ENCODE data around the gene PDE4D. TPM values are rescaled to one million over a fixed set of nuclear protein-coding genes. Genes with fewer than 3 reads are reported as not detected.

PDE4D gene
- total RNA-seq, 1 experiment from 2014 or later: 2.4 TPM

DNA sequence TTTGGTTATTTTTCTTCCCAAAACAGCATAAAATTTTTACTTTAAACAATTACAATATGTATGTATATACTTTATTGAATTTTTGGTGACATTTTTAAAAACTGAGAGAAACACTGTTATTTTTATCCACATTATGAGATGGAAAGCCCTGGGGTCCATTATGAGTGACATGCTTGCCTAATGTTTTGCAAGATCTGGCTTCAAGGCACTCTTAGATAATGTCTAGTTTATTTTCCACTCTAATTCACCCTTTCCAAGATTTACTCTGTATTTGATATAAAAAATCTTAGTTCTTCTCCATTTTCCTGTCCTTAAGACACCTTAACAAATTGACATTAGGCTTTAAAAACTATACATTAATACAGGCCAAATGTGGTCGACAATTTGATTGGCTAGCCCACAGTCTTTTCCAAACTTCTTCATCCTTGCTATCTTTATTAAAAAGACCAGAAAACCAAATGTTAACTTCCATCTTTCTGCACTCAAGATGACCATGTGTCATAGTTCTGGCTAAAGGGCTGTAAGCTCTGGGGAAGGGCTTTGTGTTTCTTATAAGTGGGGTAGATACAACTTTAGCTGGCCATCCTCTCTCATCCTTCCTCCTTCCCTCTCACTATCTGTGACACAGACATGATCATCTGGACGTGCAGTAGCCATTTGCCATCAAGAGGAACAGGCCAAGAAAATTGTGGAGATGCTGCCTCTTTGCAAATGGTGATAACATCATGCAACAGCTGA lies 561.1 kb downstream of the PDE4D start:
- in situ Hi-C loops (cut with HindIII; ENCODE audit: low pct_unique_long_range_greater_than_20kb, low sequenced_read_pairs) (no loop called here), intact Hi-C loops (cut with micrococcal nuclease; ENCODE audit: unreplicated experiment) (no loop called here)
- ChIA-PET POLR2A (no interaction called here), CTCF (no interaction called here)
- H3K36me3 ChIP-seq (ENCODE audit: control insufficient read depth, insufficient read depth, low read length): no peaks in the 10 kb centered on the region
- H3K4me1 ChIP-seq (ENCODE audit: control insufficient read depth, insufficient read depth, low read length): no peaks in the 10 kb centered on the region
- H3K4me3 ChIP-seq (ENCODE audit: low read depth in 2 of 2, low read length in 2 of 2): no peak overlapping the region
- BruUV-seq (replicated peaks): no TSS peak
- no peaks in the 10 kb centered on the region for H3K27me3 ChIP-seq (ENCODE audit: control insufficient read depth, insufficient read depth, low read length)
- TF ChIP-seq TCF7L2 (IDR thresholded peaks at IDR 0.05; ENCODE audit: low read depth, low read length): no peak
- TF ChIP-seq CTCF (IDR thresholded peaks at IDR 0.05): no peak
- no peak for TF ChIP-seq POLR2AphosphoS5 (IDR thresholded peaks at IDR 0.05; ENCODE audit: low read depth, low read length)
- no peak for TF ChIP-seq SIN3A (IDR thresholded peaks at IDR 0.05; ENCODE audit: borderline replicate concordance, insufficient read depth, low read depth, low read length)
- TF ChIP-seq, protein P1, sequence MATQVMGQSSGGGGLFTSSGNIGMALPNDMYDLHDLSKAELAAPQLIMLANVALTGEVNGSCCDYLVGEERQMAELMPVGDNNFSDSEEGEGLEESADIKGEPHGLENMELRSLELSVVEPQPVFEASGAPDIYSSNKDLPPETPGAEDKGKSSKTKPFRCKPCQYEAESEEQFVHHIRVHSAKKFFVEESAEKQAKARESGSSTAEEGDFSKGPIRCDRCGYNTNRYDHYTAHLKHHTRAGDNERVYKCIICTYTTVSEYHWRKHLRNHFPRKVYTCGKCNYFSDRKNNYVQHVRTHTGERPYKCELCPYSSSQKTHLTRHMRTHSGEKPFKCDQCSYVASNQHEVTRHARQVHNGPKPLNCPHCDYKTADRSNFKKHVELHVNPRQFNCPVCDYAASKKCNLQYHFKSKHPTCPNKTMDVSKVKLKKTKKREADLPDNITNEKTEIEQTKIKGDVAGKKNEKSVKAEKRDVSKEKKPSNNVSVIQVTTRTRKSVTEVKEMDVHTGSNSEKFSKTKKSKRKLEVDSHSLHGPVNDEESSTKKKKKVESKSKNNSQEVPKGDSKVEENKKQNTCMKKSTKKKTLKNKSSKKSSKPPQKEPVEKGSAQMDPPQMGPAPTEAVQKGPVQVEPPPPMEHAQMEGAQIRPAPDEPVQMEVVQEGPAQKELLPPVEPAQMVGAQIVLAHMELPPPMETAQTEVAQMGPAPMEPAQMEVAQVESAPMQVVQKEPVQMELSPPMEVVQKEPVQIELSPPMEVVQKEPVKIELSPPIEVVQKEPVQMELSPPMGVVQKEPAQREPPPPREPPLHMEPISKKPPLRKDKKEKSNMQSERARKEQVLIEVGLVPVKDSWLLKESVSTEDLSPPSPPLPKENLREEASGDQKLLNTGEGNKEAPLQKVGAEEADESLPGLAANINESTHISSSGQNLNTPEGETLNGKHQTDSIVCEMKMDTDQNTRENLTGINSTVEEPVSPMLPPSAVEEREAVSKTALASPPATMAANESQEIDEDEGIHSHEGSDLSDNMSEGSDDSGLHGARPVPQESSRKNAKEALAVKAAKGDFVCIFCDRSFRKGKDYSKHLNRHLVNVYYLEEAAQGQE (IDR thresholded peaks at IDR 0.05; ENCODE audit: insufficient read depth in 1 of 2, low read depth in 2 of 2, low read length in 1 of 2): no peak
- no peak for ATAC-seq
- no peak overlapping the region for H3K27ac ChIP-seq (ENCODE audit: low read length)
- no peak for DNase-seq (ENCODE audit: low read depth, low spot score)
- H3K9me3 ChIP-seq (ENCODE audit: control insufficient read depth, insufficient read depth, low read depth, low read length): no peaks in the 10 kb centered on the region

GRCh38 chr5:59330680-59331079 lies 562.8 kb downstream of the PDE4D start:
- no peak for ATAC-seq
- intact Hi-C loops (cut with micrococcal nuclease; ENCODE audit: unreplicated experiment) (no loop called here), in situ Hi-C loops (cut with HindIII; ENCODE audit: low pct_unique_long_range_greater_than_20kb, low sequenced_read_pairs) (no loop called here)
- no peak overlapping the region for H3K4me3 ChIP-seq (ENCODE audit: low read depth in 2 of 2, low read length in 2 of 2)
- no TSS peak for BruUV-seq (replicated peaks)
- ChIA-PET POLR2A (no interaction called here), CTCF (no interaction called here)
- DNase-seq (ENCODE audit: low read depth, low spot score): no peak
- H3K27me3 ChIP-seq (ENCODE audit: control insufficient read depth, insufficient read depth, low read length): no peaks in the 10 kb centered on the region
- TF ChIP-seq POLR2AphosphoS5 (IDR thresholded peaks at IDR 0.05; ENCODE audit: low read depth, low read length): no peak
- no peak for TF ChIP-seq SIN3A (IDR thresholded peaks at IDR 0.05; ENCODE audit: borderline replicate concordance, insufficient read depth, low read depth, low read length)
- TF ChIP-seq, protein P1 (IDR thresholded peaks at IDR 0.05; ENCODE audit: insufficient read depth in 1 of 2, low read depth in 2 of 2, low read length in 1 of 2): no peak
- TF ChIP-seq TCF7L2 (IDR thresholded peaks at IDR 0.05; ENCODE audit: low read depth, low read length): no peak
- no peak for TF ChIP-seq CTCF (IDR thresholded peaks at IDR 0.05)
- H3K9me3 ChIP-seq (ENCODE audit: control insufficient read depth, insufficient read depth, low read depth, low read length): no peaks in the 10 kb centered on the region
- no peak overlapping the region for H3K27ac ChIP-seq (ENCODE audit: low read length)
- no peaks in the 10 kb centered on the region for H3K4me1 ChIP-seq (ENCODE audit: control insufficient read depth, insufficient read depth, low read length)
- H3K36me3 ChIP-seq (ENCODE audit: control insufficient read depth, insufficient read depth, low read length): no peaks in the 10 kb centered on the region
